ENCODE measurements around the gene ATP2B2. TPM values are rescaled to one million over a fixed set of nuclear protein-coding genes. Genes with fewer than 3 reads are reported as not detected.

ATP2B2 gene
- total and polyA plus RNA-seq, 10 of the 15 experiments (the other 5 are each of a cell fraction or from before 2014, with no cell fraction given) = 0.04 TPM; not detected in 9

DNA sequence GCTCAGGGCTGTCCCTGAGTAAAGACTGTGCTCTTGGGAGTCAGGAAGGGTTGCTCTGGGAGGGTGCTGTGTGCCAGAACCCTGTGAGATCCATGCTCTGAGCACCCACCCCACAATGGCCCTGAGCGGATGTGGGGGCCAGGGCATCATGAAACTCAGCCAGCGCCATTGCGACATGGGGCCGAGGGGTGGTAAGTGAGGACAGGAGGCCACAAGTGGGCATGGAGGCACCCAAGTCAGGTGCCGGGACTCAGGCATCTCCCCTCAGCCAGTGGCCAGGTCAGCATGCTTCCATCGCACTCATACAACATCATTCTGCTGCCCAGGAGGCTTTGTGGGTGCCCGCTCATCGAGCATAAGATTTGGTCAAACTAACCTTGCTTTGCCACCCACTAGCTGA is 19.6 kb downstream of the ATP2B2 start:
- no TSS peak for BruUV-seq (replicated peaks)

GRCh38 chr3:10485380-10485779 is 20.0 kb downstream of the ATP2B2 start:
- WGBS (ENCODE audit: insufficient coverage, insufficient replicate concordance, low lambda C conversion rate, missing lambda C conversion rate) = 53% methylated on average over 11 of the region's 12 CpGs
- DNase-seq (ENCODE audit: low read depth, low spot score) (no peak), ATAC-seq (no peak), FAIRE-seq (no peak)
- no peak for TF ChIP-seq RELA (IDR thresholded peaks at IDR 0.05; ENCODE audit: borderline replicate concordance, partially characterized antibody)
- no peak for TF ChIP-seq SIN3A (IDR thresholded peaks at IDR 0.05; ENCODE audit: low read depth, low read length)
- TF ChIP-seq NKRF (conservative IDR thresholded peaks at IDR 0.05) = no peak
- TF ChIP-seq, protein P1, sequence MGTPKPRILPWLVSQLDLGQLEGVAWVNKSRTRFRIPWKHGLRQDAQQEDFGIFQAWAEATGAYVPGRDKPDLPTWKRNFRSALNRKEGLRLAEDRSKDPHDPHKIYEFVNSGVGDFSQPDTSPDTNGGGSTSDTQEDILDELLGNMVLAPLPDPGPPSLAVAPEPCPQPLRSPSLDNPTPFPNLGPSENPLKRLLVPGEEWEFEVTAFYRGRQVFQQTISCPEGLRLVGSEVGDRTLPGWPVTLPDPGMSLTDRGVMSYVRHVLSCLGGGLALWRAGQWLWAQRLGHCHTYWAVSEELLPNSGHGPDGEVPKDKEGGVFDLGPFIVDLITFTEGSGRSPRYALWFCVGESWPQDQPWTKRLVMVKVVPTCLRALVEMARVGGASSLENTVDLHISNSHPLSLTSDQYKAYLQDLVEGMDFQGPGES (IDR thresholded peaks at IDR 0.05) = no peak
- TF ChIP-seq STAT1 (conservative IDR thresholded peaks at IDR 0.05) = no peak
- Histone ChIP-seq H3K27me3 (replicated peaks in 1 of 2; ENCODE audit: control insufficient read depth in 2 of 2, insufficient read depth in 2 of 2, low read length in 1 of 2) (no peaks in the 10 kb centered on the region; a peak in 1 of 4 replicates), H3K4me3 (no peak overlapping the region), H2AFZ (ENCODE audit: control insufficient read depth, low read depth, low read length) (no peak overlapping the region), H3K9me3 (replicated peaks; ENCODE audit: control insufficient read depth, insufficient read depth, low read length) (no peaks in the 10 kb centered on the region), H4K20me1 (ENCODE audit: control insufficient read depth, insufficient read depth) (no peaks in the 10 kb centered on the region), H3K4me2 (ENCODE audit: control insufficient read depth, insufficient read depth) (no peak overlapping the region), H3K36me3 (ENCODE audit: control insufficient read depth in 2 of 2, insufficient read depth in 2 of 2, low read length in 1 of 2) (no peaks in the 10 kb centered on the region), H3K27ac (ENCODE audit: control insufficient read depth, insufficient read depth) (no peak overlapping the region), H3K79me2 (ENCODE audit: control insufficient read depth, insufficient read depth, low read length) (no peaks in the 10 kb centered on the region), H3K4me1 (ENCODE audit: control insufficient read depth, insufficient read depth, low read length) (no peaks in the 10 kb centered on the region), H3K9ac (ENCODE audit: control insufficient read depth, insufficient read depth, low read length) (no peak overlapping the region)
- in situ Hi-C loops (cut with MboI) = no loop called here
- POLR2A ChIA-PET = no interaction called here
- intact Hi-C loops (cut with micrococcal nuclease; ENCODE audit: unreplicated experiment) = no loop called here
- RAD21 ChIA-PET (ENCODE audit: unreplicated experiment) = no interaction called here
- CTCF ChIA-PET = no interaction called here
- BruUV-seq (replicated peaks) = no TSS peak
- SMC1A ChIA-PET (ENCODE audit: uncharacterized antibody, unreplicated experiment) = no interaction called here

More for the DNA sequence above, 19.6 kb downstream of the ATP2B2 start:
- intact Hi-C loops (cut with micrococcal nuclease; ENCODE audit: unreplicated experiment) = no loop called here
- ATAC-seq = no peak
- no peak overlapping the region for H3K9ac ChIP-seq (ENCODE audit: control insufficient read depth, insufficient read depth, low read length)
- SMC1A ChIA-PET (ENCODE audit: uncharacterized antibody, unreplicated experiment) = no interaction called here
- peaks cover 0 to 2% of the 10 kb centered on the region in 2 experiments; a peak in 2 of 4 replicates for H3K27me3 ChIP-seq (replicated peaks in 1 of 2; ENCODE audit: control insufficient read depth in 2 of 2, insufficient read depth in 2 of 2, low read length in 1 of 2)
- in situ Hi-C loops (cut with MboI) = no loop called here
- H3K27ac ChIP-seq (ENCODE audit: control insufficient read depth, insufficient read depth) = no peak overlapping the region
- RAD21 ChIA-PET (ENCODE audit: unreplicated experiment) = no interaction called here
- H3K79me2 ChIP-seq (ENCODE audit: control insufficient read depth, insufficient read depth, low read length) = no peaks in the 10 kb centered on the region
- DNase-seq (ENCODE audit: low read depth, low spot score) = no peak
- no peak for TF ChIP-seq CHD2 (IDR thresholded peaks at IDR 0.05; ENCODE audit: borderline replicate concordance, low read depth, low read length)
- no peak for TF ChIP-seq KDM1A (IDR thresholded peaks at IDR 0.05; ENCODE audit: borderline replicate concordance)
- no peak for TF ChIP-seq HCFC1 (IDR thresholded peaks at IDR 0.05; ENCODE audit: low read length)
- no peak for TF ChIP-seq YY1 (IDR thresholded peaks at IDR 0.05; ENCODE audit: low read depth, low read length)
- TF ChIP-seq CREM (IDR thresholded peaks at IDR 0.05; ENCODE audit: low read depth) = no peak
- H4K20me1 ChIP-seq (ENCODE audit: control insufficient read depth, insufficient read depth) = no peaks in the 10 kb centered on the region
- FAIRE-seq = no peak
- no peak overlapping the region for H3K4me3 ChIP-seq
- POLR2A ChIA-PET = no interaction called here
- WGBS (ENCODE audit: insufficient coverage, insufficient replicate concordance, low lambda C conversion rate, missing lambda C conversion rate) = 50% methylated on average over 8 of the region's 8 CpGs
- CTCF ChIA-PET = no interaction called here
- H3K4me1 ChIP-seq (ENCODE audit: control insufficient read depth, insufficient read depth, low read length) = no peaks in the 10 kb centered on the region
- H3K4me2 ChIP-seq (ENCODE audit: control insufficient read depth, insufficient read depth) = no peak overlapping the region
- no peaks in the 10 kb centered on the region for H3K9me3 ChIP-seq (replicated peaks; ENCODE audit: control insufficient read depth, insufficient read depth, low read length)
- no peak overlapping the region for H2AFZ ChIP-seq (ENCODE audit: control insufficient read depth, low read depth, low read length)
- no peaks in the 10 kb centered on the region for H3K36me3 ChIP-seq (ENCODE audit: control insufficient read depth in 2 of 2, insufficient read depth in 2 of 2, low read length in 1 of 2)
